ENCODE measurements around the gene GOLPH3. TPM values are rescaled to one million over a fixed set of nuclear protein-coding genes. Genes with fewer than 3 reads are reported as not detected.
"Not testable (repeated sequence)": the region's sequence is repeated elsewhere in the genome, so short reads cannot be mapped to it uniquely, and the experiment has no call there.

GOLPH3 gene
- total RNA-seq, 4 donors from 2014 or later, result 149 to 277 (median 187) TPM

DNA sequence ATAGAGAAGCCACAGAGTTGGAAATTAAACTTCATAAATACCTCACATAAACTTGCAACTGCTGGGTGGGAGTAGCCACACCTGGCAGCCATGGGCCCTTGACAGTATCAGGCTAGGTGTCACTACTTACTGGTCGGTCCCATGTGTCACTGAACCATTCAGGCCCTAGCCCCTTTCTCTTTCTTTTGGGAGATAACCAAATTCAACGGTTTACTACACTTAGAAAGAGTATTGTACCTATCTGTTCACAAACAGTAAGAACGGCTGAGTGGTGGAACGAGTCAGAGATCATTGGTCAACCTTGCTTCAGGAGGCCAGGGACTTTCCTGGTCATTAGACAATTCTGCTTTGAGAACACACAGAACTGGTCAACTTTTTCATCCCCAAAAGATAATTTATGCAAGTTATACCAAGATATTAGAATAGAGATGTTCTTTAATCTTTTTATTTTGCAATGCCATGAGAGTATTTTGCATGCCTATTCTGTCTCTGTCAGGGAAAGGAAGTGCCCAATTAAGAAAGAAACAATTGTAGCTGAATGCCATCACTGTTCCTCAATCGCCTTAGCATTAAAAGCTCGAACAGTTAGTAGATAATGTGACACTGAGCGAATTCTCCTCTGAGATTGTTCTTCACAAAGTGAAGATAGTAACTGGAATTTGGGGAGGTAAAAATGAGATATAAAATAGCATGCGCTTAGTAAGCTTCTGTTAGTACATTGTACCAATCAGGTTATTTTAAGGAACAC is 50.9 kb downstream of the GOLPH3 start:
- TF ChIP-seq EP300 (IDR thresholded peaks at IDR 0.05) (no peak), POLR2A (IDR thresholded peaks at IDR 0.05; ENCODE audit: low read depth) (no peak), CTCF (IDR thresholded peaks at IDR 0.05) (no peak), POLR2AphosphoS5 (IDR thresholded peaks at IDR 0.05) (no peak)
- H3K9me3 ChIP-seq, result no peaks in the 10 kb centered on the region
- H3K27ac ChIP-seq (replicated peaks in 1 of 4), result no peak overlapping the region
- no peaks in the 10 kb centered on the region for H3K27me3 ChIP-seq
- peaks cover 3 to 76% (median 34%) of the 10 kb centered on the region in 4 donors for H3K36me3 ChIP-seq
- 86% methylated on average over 8 of the region's 8 CpGs for WGBS
- no peak for DNase-seq (ENCODE audit: extremely low spot score)
- peaks cover 27 to 50% (median 37%) of the 10 kb centered on the region in 4 donors for H3K4me1 ChIP-seq
- H3K4me3 ChIP-seq, result no peak overlapping the region
- intact Hi-C loops (cut with DNase I), result no loop called here

DNA sequence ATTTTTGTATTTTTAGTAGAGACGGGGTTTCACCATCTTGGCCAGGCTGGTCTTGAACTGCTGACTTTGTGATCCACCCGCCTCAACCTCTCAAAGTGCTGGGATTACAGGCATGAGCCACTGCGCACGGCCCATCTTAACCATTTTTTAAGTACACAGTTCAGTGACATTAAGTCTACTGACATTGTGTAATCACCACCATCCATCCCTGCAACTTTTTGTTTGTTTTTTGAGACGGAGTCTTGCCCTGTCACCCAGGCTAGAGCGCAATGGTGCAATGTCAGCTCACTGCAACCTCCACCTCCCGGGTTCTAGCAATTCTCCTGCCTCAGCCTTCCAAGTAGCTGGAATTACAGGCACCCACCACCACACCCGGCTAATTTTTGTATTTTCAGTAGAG is 55.2 kb downstream of the GOLPH3 start:
- H3K4me3 ChIP-seq; H3K27me3 ChIP-seq; H3K27ac ChIP-seq (replicated peaks in 1 of 4); DNase-seq (ENCODE audit: extremely low spot score); intact Hi-C loops (cut with DNase I); H3K9me3 ChIP-seq: not testable (repeated sequence)
- Histone ChIP-seq H3K4me1 (peaks cover 14 to 26% (median 24%) of the 10 kb centered on the region in 4 donors), H3K36me3 (peaks cover 3 to 76% (median 28%) of the 10 kb centered on the region in 4 donors)
- WGBS, result 96% methylated on average over 8 of the region's 8 CpGs

DNA sequence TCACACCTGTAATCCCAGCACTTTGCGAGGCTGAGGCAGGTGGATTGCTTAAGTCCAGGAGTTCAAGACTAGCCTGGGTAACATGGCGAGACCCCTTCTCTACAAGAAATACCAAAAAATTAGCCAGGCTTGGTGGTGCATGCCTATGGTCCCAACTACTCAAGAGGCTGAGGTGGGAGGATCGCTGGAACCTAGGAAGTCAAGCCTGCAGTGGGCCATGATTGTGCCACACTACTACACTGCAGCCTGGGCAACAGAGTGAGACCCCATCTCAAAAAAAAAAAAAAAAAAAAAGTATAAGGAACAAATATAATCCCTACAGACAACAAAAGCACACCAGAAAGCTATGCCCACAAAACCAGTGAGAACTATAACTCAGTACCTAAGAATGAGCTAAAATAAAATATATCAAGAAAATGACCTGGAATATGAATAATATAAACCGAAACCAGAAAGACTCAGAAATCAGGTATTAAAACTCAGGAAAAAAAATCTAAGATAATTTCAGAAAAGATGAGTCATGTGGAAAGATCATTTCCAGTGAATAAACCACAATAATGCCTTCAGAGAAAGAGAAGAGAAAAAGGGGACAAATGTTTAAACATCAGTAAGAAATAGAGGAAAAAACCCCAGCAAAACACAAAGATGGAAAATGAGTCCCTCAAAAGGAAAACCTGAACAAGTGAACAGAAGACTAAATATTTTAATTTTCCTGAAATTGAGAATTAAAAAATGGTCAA is 57.4 kb downstream of the GOLPH3 start:
- Histone ChIP-seq H3K27me3 (no peaks in the 10 kb centered on the region), H3K4me3 (no peak overlapping the region), H3K36me3 (peaks cover 3 to 83% (median 42%) of the 10 kb centered on the region in 4 donors), H3K27ac (replicated peaks in 1 of 4) (no peak overlapping the region), H3K9me3 (no peaks in the 10 kb centered on the region), H3K4me1 (peaks cover 0 to 23% (median 12%) of the 10 kb centered on the region in 4 donors)
- intact Hi-C loops (cut with DNase I), result no loop called here
- no peak for DNase-seq (ENCODE audit: extremely low spot score)
- TF ChIP-seq CTCF (IDR thresholded peaks at IDR 0.05) (no peak), POLR2AphosphoS5 (IDR thresholded peaks at IDR 0.05) (no peak), EP300 (IDR thresholded peaks at IDR 0.05) (no peak), POLR2A (IDR thresholded peaks at IDR 0.05; ENCODE audit: low read depth) (no peak)
- WGBS, result 95% methylated on average over 4 of the region's 4 CpGs

GRCh38 chr5:32115985-32116384 is 58.1 kb downstream of the GOLPH3 start:
- peaks cover 0 to 23% (median 12%) of the 10 kb centered on the region in 4 donors for H3K4me1 ChIP-seq
- intact Hi-C loops (cut with DNase I), result no loop called here
- H3K27me3 ChIP-seq, result no peaks in the 10 kb centered on the region
- WGBS, result 93% methylated on average over 3 of the region's 3 CpGs
- no peak overlapping the region for H3K4me3 ChIP-seq
- no peak for DNase-seq (ENCODE audit: extremely low spot score)
- H3K9me3 ChIP-seq, result no peaks in the 10 kb centered on the region
- peak overlapping the region in 1 of 4 donors; percentile 10 for H3K27ac ChIP-seq (replicated peaks in 1 of 4)
- TF ChIP-seq CTCF (IDR thresholded peaks at IDR 0.05) (peak in 1 of 3 experiments; percentile 13), EP300 (IDR thresholded peaks at IDR 0.05) (no peak)
- peaks cover 3 to 83% (median 42%) of the 10 kb centered on the region in 4 donors for H3K36me3 ChIP-seq

GRCh38 chr5:32110111-32110696 is 63.9 kb downstream of the GOLPH3 start:
- 93% methylated on average over 5 of the region's 5 CpGs for whole genome bisulfite sequencing
- Histone ChIP-seq H3K9me3 (no peaks in the 10 kb centered on the region), H3K4me1 (peaks cover 0 to 5% (median under 1%) of the 10 kb centered on the region in 4 donors), H3K27ac (replicated peaks in 1 of 4) (no peak overlapping the region), H3K4me3 (no peak overlapping the region), H3K36me3 (peaks cover 0 to 90% (median 71%) of the 10 kb centered on the region in 4 donors), H3K27me3 (no peaks in the 10 kb centered on the region)
- intact Hi-C loops (cut with DNase I), result no loop called here
- TF ChIP-seq EP300 (IDR thresholded peaks at IDR 0.05) (no peak), CTCF (IDR thresholded peaks at IDR 0.05) (no peak), POLR2A (IDR thresholded peaks at IDR 0.05; ENCODE audit: low read depth) (no peak), POLR2AphosphoS5 (IDR thresholded peaks at IDR 0.05) (no peak)
- no peak for DNase-seq (ENCODE audit: extremely low spot score)
